GM20000 (cell line): ENCODE results near the gene ZNF526.

Source experiments
- DNase-seq: peaks from one replicate; pipeline ENCODE4 v3.0.0; 2012; ENCODE audit warnings: low spot score
- TF ChIP-seq, protein P1 (sequence below): IDR thresholded peaks from 2 replicates; pipeline ENCODE4 v1.5.1; 2012; ENCODE audit warnings: mild to moderate bottlenecking, control low read depth; ENCODE audit errors: extremely low read depth, missing control alignments

ZNF526 gene

DNA sequence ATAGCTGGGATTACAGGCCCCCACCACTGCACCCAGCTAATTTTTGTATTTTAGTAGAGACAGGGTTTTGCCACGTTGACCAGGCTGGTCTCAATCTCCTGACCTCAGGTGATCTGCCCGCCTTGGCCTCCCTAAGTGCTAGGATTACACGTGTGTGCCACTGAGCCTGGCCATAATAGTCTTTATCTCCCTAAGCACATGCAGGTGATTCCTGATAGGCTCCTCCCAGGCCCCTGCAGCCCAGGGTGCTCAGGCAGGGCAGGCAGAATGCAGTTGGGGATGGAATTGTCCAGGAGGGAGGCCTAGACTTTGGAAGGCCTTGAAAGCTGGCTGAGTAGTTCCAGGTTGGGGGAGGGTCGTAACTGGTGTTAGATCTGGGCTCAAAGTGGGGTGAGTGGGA is 8.5 kb downstream of the ZNF526 start:
- TF ChIP-seq, protein P1, sequence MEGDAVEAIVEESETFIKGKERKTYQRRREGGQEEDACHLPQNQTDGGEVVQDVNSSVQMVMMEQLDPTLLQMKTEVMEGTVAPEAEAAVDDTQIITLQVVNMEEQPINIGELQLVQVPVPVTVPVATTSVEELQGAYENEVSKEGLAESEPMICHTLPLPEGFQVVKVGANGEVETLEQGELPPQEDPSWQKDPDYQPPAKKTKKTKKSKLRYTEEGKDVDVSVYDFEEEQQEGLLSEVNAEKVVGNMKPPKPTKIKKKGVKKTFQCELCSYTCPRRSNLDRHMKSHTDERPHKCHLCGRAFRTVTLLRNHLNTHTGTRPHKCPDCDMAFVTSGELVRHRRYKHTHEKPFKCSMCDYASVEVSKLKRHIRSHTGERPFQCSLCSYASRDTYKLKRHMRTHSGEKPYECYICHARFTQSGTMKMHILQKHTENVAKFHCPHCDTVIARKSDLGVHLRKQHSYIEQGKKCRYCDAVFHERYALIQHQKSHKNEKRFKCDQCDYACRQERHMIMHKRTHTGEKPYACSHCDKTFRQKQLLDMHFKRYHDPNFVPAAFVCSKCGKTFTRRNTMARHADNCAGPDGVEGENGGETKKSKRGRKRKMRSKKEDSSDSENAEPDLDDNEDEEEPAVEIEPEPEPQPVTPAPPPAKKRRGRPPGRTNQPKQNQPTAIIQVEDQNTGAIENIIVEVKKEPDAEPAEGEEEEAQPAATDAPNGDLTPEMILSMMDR = no peak
- no peak for DNase-seq

- DNase-seq = no peak
Measured at GRCh38 chr19:42229301-42229854, 9.3 kb downstream of the ZNF526 start.

GRCh38 chr19:42229855-42230351 is 9.8 kb downstream of the ZNF526 start:
- TF ChIP-seq, protein P1 = no peak
- DNase-seq = no peak

More at GRCh38 chr19:42229301-42229854, 9.3 kb downstream of the ZNF526 start:
- TF ChIP-seq, protein P1 = no peak

DNA sequence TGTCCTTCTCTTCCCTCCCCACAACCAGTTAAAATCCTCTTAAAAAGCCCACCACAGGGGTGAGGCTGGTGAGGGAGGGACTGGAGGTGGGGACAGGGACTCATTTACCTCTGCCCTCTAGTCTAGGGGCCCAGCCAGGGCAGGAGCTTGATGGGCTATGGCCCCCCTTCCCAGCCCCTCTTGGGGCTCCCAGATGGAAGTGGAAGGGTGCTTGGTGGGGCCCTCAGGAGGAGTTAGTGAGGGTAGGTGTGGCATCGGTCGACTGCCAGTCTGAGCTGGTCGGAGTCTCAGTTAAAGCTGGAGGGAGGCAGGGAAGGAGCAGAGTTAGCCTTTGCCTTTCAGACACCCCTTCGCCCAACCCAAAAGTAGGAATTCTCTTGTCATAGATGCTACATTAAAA is 10.5 kb downstream of the ZNF526 start:
- TF ChIP-seq, protein P1 = no peak
- no peak for DNase-seq

DNA sequence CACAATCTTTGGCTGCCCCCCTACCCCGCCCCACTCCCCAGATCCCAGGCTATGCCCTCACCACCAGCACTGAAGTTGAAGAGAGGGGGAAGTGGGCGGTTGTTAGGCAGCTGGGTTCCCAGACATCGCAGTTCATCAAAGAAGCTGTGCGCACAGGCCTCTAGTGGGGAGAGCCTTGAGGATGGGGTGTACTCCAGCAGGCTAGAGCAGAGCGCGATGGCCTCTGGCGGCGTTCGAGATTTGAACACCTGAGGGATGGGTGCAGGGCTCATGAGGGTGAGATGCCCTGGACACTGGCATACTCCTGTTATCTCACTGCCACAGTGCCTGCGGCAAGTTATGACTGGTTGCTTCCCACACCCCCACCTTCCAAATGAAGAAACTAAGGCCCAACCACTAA is 12.3 kb downstream of the ZNF526 start:
- DNase-seq = no peak
- TF ChIP-seq, protein P1 = no peak

- DNase-seq = no peak
- TF ChIP-seq, protein P1 = no peak
Measured at GRCh38 chr19:42233106-42233505, 13.0 kb downstream of the ZNF526 start.

DNA sequence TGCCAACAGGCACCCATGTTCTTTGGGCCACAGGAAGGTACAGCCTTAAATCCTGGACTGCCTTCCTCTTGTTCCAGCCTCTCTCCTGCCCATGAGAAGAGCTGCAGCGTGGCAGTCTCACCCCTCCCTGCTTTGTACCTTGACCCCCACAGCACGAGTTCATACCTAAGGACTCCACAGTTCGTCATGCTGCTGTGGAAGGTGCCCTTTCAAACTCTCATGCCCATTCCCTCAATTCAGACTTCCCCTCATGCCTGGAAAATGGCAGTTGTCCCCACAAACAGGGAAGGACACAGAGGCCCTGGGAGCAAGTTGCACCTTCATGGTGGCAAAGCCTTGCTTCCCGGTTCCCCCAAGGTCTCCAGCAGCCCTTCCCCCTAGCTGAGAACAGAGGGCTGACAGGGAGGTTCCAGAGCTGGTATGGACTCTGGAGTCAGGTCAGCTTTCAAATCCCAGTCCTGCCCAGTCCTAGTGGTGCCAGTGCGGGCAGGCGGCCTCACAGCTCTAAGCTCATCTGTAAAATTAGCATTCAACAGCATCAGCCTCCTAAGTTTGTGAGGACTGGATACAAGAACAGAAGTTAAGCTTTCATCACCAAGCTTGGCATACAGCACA is 13.7 kb downstream of the ZNF526 start:
- no peak for DNase-seq
- TF ChIP-seq, protein P1 = no peak
